H1 (cell line): Measurements from ENCODE around the gene PLPPR1. TPM values are rescaled to one million over a fixed set of nuclear protein-coding genes. Genes with fewer than 3 reads are reported as not detected.

ENCODE experiments used
- PHF8 ChIP-seq: fragments of 200-600 bp; sonication (generic); conservative IDR thresholded peaks from 2 replicates; pipeline ENCODE4 v1.7.1; 2012; ENCODE audit warnings: low read depth, mild to moderate bottlenecking, inconsistent platforms, low read length, moderate library complexity
- POLR2A ChIP-seq, 2 experiments: IDR thresholded peaks; 1 replicate in 1 of 2; 2 replicates in 1 of 2; pipeline ENCODE4 v1.6.1; 2011; ENCODE audit warnings: low read depth in 2 of 2, low read length in 2 of 2, mild to moderate bottlenecking in 2 of 2; ENCODE audit errors: control extremely low read depth in 1 of 2
- RNF2 ChIP-seq: fragments of 200-900, 300-1000 bp; sonication (generic); IDR thresholded peaks from 2 replicates; pipeline ENCODE4 v1.7.1; 2016; ENCODE audit warnings: borderline replicate concordance, low read depth, mild to moderate bottlenecking, antibody characterized with exemption, low read length; ENCODE audit not compliant: poor library complexity, severe bottlenecking; ENCODE audit errors: missing control alignments
- polyA plus RNA-seq, 7 experiments: library from polyadenylated mRNA; depleted of rRNA in 3 of 7; stranded (reverse) in 5 of 7; unstranded in 2 of 7; fragments of >200 nt in 5 of 7; fragments of 200-250 nt in 2 of 7; gene quantifications; 1 replicate in 5 of 7; 2 replicates in 1 of 7; 4 replicates in 1 of 7; pipeline versions ENCODE4 v1.2.1 to v1.2.3, GENCODE V29; 2011 to 2013; ENCODE audit warnings: missing spikeins in 2 of 7, mixed read lengths in 2 of 7
- total RNA-seq: library from RNA; stranded (reverse); fragmentation: NEBNext Ultra II Directional; extraction: Animal tissue kit (Norgen Biotek cat#: 25700); gene quantifications from 2 replicates; pipeline ENCODE4 v1.2.1, GENCODE V29; 2021
- TF ChIP-seq, protein P1 (sequence below): fragments of 300-600 bp; sonication (generic); IDR thresholded peaks from 2 replicates; pipeline ENCODE4 v1.7.1; 2012; ENCODE audit warnings: low read length, moderate library complexity, mild to moderate bottlenecking, inconsistent platforms; ENCODE audit not compliant: insufficient replicate concordance

PLPPR1 gene
- total and polyA plus RNA-seq, 2 of the 8 experiments (the other 6 are each of a cell fraction or from before 2014, with no cell fraction given) = 1.4 to 1.8 TPM

DNA sequence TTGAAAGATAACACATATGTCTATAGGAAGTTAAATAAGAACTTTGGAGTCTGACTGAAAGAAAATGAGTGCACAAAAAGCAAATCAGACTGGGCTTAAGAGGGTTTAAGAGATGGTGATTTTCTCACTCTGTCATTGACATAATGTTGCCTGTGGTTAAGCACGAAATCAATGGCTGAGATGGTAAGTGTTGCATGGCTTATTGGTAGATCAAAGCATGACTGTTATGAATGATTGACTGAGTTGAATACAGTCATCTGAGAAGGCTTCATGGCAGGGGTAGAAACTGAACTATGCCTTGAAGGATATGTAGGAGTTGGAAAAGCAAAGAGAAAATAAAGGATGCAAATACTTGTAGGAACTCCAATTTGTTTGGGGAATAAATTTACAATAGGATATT lies 136.6 kb downstream of the PLPPR1 start (continued):
- TF ChIP-seq, protein P1, sequence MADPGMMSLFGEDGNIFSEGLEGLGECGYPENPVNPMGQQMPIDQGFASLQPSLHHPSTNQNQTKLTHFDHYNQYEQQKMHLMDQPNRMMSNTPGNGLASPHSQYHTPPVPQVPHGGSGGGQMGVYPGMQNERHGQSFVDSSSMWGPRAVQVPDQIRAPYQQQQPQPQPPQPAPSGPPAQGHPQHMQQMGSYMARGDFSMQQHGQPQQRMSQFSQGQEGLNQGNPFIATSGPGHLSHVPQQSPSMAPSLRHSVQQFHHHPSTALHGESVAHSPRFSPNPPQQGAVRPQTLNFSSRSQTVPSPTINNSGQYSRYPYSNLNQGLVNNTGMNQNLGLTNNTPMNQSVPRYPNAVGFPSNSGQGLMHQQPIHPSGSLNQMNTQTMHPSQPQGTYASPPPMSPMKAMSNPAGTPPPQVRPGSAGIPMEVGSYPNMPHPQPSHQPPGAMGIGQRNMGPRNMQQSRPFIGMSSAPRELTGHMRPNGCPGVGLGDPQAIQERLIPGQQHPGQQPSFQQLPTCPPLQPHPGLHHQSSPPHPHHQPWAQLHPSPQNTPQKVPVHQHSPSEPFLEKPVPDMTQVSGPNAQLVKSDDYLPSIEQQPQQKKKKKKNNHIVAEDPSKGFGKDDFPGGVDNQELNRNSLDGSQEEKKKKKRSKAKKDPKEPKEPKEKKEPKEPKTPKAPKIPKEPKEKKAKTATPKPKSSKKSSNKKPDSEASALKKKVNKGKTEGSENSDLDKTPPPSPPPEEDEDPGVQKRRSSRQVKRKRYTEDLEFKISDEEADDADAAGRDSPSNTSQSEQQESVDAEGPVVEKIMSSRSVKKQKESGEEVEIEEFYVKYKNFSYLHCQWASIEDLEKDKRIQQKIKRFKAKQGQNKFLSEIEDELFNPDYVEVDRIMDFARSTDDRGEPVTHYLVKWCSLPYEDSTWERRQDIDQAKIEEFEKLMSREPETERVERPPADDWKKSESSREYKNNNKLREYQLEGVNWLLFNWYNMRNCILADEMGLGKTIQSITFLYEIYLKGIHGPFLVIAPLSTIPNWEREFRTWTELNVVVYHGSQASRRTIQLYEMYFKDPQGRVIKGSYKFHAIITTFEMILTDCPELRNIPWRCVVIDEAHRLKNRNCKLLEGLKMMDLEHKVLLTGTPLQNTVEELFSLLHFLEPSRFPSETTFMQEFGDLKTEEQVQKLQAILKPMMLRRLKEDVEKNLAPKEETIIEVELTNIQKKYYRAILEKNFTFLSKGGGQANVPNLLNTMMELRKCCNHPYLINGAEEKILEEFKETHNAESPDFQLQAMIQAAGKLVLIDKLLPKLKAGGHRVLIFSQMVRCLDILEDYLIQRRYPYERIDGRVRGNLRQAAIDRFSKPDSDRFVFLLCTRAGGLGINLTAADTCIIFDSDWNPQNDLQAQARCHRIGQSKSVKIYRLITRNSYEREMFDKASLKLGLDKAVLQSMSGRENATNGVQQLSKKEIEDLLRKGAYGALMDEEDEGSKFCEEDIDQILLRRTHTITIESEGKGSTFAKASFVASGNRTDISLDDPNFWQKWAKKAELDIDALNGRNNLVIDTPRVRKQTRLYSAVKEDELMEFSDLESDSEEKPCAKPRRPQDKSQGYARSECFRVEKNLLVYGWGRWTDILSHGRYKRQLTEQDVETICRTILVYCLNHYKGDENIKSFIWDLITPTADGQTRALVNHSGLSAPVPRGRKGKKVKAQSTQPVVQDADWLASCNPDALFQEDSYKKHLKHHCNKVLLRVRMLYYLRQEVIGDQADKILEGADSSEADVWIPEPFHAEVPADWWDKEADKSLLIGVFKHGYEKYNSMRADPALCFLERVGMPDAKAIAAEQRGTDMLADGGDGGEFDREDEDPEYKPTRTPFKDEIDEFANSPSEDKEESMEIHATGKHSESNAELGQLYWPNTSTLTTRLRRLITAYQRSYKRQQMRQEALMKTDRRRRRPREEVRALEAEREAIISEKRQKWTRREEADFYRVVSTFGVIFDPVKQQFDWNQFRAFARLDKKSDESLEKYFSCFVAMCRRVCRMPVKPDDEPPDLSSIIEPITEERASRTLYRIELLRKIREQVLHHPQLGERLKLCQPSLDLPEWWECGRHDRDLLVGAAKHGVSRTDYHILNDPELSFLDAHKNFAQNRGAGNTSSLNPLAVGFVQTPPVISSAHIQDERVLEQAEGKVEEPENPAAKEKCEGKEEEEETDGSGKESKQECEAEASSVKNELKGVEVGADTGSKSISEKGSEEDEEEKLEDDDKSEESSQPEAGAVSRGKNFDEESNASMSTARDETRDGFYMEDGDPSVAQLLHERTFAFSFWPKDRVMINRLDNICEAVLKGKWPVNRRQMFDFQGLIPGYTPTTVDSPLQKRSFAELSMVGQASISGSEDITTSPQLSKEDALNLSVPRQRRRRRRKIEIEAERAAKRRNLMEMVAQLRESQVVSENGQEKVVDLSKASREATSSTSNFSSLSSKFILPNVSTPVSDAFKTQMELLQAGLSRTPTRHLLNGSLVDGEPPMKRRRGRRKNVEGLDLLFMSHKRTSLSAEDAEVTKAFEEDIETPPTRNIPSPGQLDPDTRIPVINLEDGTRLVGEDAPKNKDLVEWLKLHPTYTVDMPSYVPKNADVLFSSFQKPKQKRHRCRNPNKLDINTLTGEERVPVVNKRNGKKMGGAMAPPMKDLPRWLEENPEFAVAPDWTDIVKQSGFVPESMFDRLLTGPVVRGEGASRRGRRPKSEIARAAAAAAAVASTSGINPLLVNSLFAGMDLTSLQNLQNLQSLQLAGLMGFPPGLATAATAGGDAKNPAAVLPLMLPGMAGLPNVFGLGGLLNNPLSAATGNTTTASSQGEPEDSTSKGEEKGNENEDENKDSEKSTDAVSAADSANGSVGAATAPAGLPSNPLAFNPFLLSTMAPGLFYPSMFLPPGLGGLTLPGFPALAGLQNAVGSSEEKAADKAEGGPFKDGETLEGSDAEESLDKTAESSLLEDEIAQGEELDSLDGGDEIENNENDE = no peak
- no peak for TF ChIP-seq POLR2A (IDR thresholded peaks at IDR 0.05; ENCODE audit: control extremely low read depth in 1 of 2, low read depth in 2 of 2, low read length in 2 of 2)
- TF ChIP-seq PHF8 = no peak
- no peak for TF ChIP-seq RNF2
